Body of pancreas (tissue), 4 donors: ENCODE data around the gene DAB2IP.

Experiments used
- CTCF ChIP-seq, 7 experiments: fragments of 450-650 bp in 4 of 7; fragments of 200-600 bp in 3 of 7; sonication (generic) in 3 of 7; IDR thresholded peaks; one replicate each; pipeline ENCODE4 v1.5.1; 2016 to 2019; ENCODE audit warnings: antibody characterized with exemption in 7 of 7
- POLR2A ChIP-seq, 3 donors: fragments of 450-650 bp; IDR thresholded peaks; one replicate each; pipeline ENCODE4 v1.6.1; 2016; ENCODE audit warnings: antibody characterized with exemption in 3 of 3, mild to moderate bottlenecking in 2 of 3

DNA sequence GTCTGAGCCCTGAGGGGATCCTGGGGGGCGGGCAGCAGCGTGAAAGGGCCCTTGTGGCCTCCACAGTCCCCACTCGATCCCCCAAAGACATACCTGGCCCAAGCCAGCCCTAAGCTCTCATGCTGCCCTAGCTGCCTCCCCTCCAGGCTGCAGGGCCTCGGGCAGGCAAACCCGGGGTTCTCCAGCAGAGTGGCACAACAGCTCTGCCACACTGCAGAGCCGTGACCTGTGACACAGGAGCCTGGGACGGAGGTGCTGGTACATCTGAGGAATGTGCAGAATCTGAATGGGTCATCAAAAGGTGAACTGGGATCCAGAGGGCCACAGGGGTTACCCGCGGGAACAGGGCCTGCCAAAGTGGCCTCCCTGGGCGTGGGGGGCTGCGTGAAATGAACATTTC is 163.2 kb downstream of the DAB2IP start:
- TF ChIP-seq CTCF (IDR thresholded peaks at IDR 0.05) (no peak), POLR2A (IDR thresholded peaks at IDR 0.05) (no peak)
